Measurements from ENCODE around the gene CCNG2. TPM values are rescaled to one million over a fixed set of nuclear protein-coding genes. Genes with fewer than 3 reads are reported as not detected.

CCNG2 gene
- total RNA-seq, 2 donors from 2014 or later: 61.3 to 106 TPM

DNA sequence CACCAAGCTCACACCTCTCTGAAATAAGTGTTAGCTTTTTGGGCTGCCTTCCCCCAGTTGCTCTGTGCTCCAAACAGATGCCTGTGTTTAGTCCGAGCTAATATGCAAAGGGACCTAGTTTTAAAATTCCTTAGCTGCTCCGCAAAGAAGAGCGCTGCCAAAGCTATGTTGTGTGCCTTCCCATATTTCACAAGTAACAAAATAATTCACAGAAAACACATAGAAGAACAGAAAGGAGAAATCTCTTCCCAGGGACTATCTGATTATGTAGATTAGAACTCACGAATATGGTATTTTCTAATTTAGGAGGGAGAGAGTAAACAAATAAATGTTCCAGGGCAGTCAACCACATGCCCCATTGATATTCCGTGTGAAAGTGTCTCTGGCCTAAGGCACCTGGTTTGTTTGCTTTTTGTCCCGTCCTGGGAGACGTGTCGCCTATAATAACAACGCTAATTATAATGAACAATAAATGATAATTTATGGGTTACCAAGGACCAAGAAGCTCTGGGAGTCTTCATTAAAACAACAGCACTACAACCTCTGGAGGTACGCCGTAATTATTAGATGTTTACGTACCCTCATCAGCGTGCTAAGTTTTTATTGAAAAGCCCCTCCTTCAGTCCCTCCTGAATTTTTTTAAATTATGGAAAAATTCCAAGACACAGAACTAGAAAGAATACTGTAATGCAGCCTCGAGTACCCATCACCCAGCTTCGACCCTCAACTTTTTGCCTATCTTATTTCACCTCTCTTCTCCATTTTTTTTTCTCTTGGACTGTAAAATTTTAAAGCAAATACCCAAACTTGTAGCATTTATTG lies 1.2 kb upstream of the CCNG2 start:
- intact Hi-C loops (cut with DNase I): no loop called here
- Histone ChIP-seq H3K4me1 (replicated peaks) (no peaks in the 10 kb centered on the region), H3K27me3 (replicated peaks; ENCODE audit: insufficient read depth) (no peaks in the 10 kb centered on the region), H3K36me3 (no peaks in the 10 kb centered on the region), H3K27ac (peak overlapping the region; percentile 96 to 99), H3K4me3 (peak overlapping the region; percentile 20 to 100), H3K9me3 (no peaks in the 10 kb centered on the region)
- no peak for DNase-seq (ENCODE audit: low spot score)
- TF ChIP-seq POLR2A (IDR thresholded peaks at IDR 0.05): no peak
- TF ChIP-seq POLR2AphosphoS5 (IDR thresholded peaks at IDR 0.05): no peak
- TF ChIP-seq, protein P1, sequence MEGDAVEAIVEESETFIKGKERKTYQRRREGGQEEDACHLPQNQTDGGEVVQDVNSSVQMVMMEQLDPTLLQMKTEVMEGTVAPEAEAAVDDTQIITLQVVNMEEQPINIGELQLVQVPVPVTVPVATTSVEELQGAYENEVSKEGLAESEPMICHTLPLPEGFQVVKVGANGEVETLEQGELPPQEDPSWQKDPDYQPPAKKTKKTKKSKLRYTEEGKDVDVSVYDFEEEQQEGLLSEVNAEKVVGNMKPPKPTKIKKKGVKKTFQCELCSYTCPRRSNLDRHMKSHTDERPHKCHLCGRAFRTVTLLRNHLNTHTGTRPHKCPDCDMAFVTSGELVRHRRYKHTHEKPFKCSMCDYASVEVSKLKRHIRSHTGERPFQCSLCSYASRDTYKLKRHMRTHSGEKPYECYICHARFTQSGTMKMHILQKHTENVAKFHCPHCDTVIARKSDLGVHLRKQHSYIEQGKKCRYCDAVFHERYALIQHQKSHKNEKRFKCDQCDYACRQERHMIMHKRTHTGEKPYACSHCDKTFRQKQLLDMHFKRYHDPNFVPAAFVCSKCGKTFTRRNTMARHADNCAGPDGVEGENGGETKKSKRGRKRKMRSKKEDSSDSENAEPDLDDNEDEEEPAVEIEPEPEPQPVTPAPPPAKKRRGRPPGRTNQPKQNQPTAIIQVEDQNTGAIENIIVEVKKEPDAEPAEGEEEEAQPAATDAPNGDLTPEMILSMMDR (IDR thresholded peaks at IDR 0.05): no peak
- 21% methylated on average over 15 of the region's 15 CpGs for WGBS

DNA sequence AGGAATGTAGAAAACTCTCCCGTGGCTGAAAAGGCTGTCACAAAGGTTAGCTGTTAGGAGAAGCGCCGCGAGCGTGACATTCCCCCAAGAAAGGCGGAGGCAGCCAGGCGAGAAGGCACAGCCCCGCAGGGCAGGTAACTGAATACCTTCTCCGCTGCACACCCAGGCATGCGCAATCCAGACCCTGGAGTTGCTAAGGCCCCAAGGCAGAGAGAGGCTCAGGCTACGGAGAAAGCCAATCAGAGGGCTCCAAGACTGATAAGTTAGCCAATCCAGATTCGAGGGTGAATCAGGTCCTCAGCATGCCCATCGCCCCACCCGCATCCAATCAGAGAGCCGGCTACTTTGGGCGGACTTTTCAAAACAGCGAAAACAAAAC lies 485 bp upstream of the CCNG2 start:
- TF ChIP-seq POLR2A (IDR thresholded peaks at IDR 0.05) (peak; percentile 87), POLR2AphosphoS5 (IDR thresholded peaks at IDR 0.05) (peak; percentile 89)
- TF ChIP-seq, protein P1 (IDR thresholded peaks at IDR 0.05): no peak
- WGBS: 0% methylated on average over 17 of the region's 17 CpGs
- intact Hi-C loops (cut with DNase I): no loop called here
- no peaks in the 10 kb centered on the region for H3K4me1 ChIP-seq (replicated peaks)
- H3K27ac ChIP-seq: peak overlapping the region; percentile 96 to 99
- DNase-seq (ENCODE audit: low spot score): peak; percentile 99
- H3K27me3 ChIP-seq (replicated peaks; ENCODE audit: insufficient read depth): no peaks in the 10 kb centered on the region
- H3K36me3 ChIP-seq: no peaks in the 10 kb centered on the region
- no peaks in the 10 kb centered on the region for H3K9me3 ChIP-seq
- peak overlapping the region; percentile 83 to 100 for H3K4me3 ChIP-seq

DNA sequence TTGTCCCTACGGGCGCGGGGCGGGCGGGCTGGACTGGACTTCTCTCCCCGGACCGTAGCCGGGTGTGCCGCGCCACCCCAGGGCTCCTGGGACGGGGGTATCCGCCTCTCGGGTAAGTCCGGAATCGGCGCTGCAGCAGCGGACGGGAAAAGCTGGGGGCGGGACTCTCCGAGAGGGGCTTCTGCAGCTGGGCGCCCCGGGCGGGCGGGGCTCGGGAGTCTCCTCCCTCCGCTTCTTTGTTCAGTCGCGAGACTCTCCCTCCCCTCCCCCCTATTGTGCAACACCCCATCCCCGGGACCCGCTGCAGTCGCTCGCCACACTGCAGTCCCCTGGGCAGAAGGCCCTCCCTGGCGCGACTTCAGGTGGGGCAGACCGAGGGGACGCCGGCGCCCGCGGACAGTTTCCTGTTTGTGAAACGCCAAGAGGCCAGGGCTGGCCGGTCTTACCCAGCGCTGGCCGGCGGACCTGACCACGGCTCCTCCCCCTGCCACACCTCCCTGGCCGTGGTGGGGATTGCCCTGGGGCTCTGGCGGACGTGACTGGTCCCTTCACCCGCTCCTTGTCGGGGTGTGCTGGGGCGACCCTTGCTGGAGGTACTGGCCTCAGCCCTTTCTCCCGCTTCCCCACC lies 966 bp downstream of the CCNG2 start:
- Histone ChIP-seq H3K4me1 (replicated peaks) (no peaks in the 10 kb centered on the region), H3K4me3 (peak overlapping the region; percentile 83 to 100), H3K9me3 (no peaks in the 10 kb centered on the region), H3K27me3 (replicated peaks; ENCODE audit: insufficient read depth) (no peaks in the 10 kb centered on the region), H3K27ac (peak overlapping the region; percentile 96 to 99), H3K36me3 (peaks cover 0 to 8% of the 10 kb centered on the region in 2 donors)
- TF ChIP-seq POLR2AphosphoS5 (IDR thresholded peaks at IDR 0.05) (peak; percentile 71), POLR2A (IDR thresholded peaks at IDR 0.05) (peak; percentile 69)
- TF ChIP-seq, protein P1 (IDR thresholded peaks at IDR 0.05): peak in 2 of 4 experiments; percentile 34 to 39
- DNase-seq (ENCODE audit: low spot score): peak; percentile 88
- intact Hi-C loops (cut with DNase I): loop anchor here (1.0 kb wide), 1 partner anchor 83 kb away; the partner anchor contains the start of gene CCNI
- WGBS: under 1% methylated on average over 48 of the region's 53 CpGs

DNA sequence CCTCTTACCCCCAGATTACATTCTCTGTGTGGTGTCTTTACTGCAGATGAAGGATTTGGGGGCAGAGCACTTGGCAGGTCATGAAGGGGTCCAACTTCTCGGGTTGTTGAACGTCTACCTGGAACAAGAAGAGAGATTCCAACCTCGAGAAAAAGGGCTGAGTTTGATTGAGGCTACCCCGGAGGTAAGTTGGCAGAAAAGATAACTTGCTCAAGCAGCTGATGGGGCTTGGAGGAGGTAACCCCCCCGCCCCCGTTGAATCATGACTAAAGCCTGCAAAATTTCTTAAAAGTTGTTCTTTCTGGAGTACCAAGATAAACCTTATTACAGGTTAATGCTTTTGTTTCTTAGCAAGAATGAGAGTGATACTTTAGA lies 1.5 kb downstream of the CCNG2 start:
- no peak for DNase-seq (ENCODE audit: low spot score)
- H3K36me3 ChIP-seq: peaks cover 0 to 8% of the 10 kb centered on the region in 2 donors
- H3K4me1 ChIP-seq (replicated peaks): no peaks in the 10 kb centered on the region
- TF ChIP-seq, protein P1 (IDR thresholded peaks at IDR 0.05): no peak
- TF ChIP-seq POLR2A (IDR thresholded peaks at IDR 0.05) (no peak), POLR2AphosphoS5 (IDR thresholded peaks at IDR 0.05) (no peak)
- peak overlapping the region; percentile 83 to 100 for H3K4me3 ChIP-seq
- H3K27me3 ChIP-seq (replicated peaks; ENCODE audit: insufficient read depth): no peaks in the 10 kb centered on the region
- H3K27ac ChIP-seq: peak overlapping the region; percentile 96 to 99
- intact Hi-C loops (cut with DNase I): no loop called here
- H3K9me3 ChIP-seq: no peaks in the 10 kb centered on the region
- 2% methylated on average over 6 of the region's 6 CpGs for WGBS
